GM21825 (cell line): ENCODE data around the gene TRIM17.

Experiments used
- ATAC-seq: cut with Tn5 transposase; IDR thresholded peaks from one replicate; pipeline ENCODE4 v1.9.1; 2021; ENCODE audit warnings: mild to moderate bottlenecking, moderate library complexity; ENCODE audit not compliant: unreplicated experiment

TRIM17 gene

DNA sequence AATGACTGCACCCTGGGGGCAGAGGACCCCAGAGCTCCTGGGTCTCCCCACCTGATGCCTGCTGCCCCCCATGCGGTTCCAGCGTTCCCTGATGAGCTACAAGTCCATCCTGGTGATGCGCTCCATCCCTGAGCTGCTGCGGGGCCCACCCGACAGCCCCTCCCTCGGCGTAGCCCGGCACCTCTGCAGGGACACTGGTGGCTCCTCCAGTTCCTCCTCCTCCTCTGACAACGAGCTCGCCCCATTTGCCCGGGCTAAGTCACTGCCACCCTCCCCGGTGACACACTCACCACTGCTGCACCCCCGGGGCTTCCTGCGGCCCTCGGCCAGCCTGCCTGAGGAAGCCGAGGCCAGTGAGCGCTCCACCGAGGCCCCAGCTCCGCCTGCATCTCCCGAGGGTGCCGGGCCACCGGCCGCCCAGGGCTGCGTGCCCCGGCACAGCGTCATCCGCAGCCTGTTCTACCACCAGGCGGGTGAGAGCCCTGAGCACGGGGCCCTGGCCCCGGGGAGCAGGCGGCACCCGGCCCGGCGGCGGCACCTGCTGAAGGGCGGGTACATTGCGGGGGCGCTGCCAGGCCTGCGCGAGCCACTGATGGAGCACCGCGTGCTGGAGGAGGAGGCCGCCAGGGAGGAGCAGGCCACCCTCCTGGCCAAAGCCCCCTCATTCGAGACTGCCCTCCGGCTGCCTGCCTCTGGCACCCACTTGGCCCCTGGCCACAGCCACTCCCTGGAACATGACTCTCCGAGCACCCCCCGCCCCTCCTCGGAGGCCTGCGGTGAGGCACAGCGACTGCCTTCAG is 45.5 kb downstream of the TRIM17 start:
- ATAC-seq, result no peak

DNA sequence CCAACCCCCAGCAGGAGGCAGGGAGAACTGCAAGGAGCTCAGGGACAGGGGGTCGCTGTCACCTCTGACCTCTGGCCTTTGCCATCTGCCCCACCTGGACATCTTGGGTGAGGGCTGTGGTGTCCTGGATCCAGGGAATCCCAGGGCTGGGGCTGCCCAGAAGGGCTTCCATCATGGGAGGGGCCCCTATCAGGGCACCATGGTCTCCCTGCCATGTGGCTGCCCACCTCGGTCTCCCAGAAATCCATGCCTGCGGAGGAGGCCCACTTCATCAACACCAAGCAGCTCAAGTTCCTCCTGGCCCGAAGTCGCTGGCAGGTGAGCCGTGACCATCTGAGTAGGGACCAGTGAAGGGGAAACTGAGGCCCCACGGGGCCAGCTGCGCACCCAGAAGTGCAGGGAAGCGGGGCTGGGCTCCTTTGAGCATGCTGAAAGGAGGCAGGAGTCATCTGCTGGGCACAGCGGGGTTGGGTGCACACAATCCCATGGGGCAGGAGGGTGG is 46.2 kb downstream of the TRIM17 start:
- no peak for ATAC-seq

DNA sequence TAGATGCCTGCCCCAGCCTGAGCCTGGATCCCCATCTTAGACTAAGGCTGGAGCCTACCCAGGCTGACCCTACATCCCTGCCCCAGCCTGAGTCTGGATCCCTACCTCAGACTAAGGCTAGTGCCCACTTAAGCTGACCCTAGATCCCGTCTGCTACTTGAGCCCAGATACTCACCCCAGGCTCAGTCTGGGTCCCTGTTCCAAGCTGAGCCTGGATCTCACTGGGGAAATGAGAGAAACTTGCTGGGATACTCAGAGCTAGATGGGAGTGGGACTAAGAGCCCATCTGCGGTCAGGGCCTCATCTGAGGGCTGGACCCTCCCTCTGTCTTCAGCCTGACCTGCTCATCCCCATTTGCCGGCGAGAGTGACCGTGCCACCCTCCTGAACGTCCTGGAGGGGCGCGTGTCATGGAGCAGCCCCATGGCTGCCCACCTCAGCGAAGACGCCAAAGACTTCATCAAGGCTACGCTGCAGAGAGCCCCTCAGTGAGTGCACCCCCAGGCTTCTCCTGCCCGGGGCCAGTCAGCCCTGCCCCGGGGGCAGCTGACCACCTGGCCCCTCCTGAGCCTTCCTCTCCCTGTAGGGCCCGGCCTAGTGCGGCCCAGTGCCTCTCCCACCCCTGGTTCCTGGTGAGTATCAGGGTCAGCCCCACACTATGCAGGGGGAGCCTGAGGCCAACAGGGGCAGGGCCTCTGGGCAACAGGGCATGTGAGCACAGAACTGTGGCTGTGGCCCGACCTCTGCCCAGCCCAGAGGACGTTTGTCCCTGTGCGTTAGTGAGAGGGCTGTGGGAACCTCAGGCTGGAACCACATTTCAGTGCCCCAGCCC is 46.8 kb downstream of the TRIM17 start:
- ATAC-seq, result no peak

DNA sequence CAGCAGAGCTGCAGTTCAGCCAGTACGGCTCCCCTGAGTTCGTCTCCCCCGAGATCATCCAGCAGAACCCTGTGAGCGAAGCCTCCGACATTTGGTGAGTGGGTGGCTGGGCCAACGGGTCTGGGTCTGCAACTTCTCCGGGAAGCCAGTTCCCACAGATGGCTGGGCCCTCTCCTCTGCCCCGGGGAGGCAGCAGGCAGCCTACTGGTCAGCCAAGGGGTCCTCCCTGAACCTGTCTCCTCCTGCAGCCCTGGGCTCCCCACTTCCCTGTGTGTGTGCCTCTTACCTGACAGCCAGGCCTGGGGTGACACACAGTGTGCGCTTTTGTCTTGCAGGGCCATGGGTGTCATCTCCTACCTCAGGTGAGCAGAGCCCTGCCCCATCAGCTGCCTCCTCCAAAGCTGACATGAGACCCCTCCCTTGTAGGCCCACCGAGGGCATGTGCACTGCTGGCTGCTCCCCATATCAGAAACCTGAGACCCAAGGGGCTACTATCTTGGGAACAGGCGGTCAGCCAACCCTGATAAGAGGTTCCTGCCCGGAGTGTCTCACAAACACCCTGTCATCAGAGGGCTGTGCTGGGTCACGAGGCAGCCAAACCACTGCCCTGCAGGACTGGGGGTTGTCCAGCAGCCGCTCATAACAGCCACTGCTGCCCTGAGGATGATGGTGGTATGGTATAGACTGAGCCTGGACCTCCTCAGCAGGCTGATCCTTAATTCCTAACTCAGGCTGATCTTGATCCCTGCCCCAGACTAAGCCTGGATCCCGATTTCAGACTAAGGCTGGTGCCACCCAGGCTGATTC is 47.7 kb downstream of the TRIM17 start:
- ATAC-seq, result no peak

DNA sequence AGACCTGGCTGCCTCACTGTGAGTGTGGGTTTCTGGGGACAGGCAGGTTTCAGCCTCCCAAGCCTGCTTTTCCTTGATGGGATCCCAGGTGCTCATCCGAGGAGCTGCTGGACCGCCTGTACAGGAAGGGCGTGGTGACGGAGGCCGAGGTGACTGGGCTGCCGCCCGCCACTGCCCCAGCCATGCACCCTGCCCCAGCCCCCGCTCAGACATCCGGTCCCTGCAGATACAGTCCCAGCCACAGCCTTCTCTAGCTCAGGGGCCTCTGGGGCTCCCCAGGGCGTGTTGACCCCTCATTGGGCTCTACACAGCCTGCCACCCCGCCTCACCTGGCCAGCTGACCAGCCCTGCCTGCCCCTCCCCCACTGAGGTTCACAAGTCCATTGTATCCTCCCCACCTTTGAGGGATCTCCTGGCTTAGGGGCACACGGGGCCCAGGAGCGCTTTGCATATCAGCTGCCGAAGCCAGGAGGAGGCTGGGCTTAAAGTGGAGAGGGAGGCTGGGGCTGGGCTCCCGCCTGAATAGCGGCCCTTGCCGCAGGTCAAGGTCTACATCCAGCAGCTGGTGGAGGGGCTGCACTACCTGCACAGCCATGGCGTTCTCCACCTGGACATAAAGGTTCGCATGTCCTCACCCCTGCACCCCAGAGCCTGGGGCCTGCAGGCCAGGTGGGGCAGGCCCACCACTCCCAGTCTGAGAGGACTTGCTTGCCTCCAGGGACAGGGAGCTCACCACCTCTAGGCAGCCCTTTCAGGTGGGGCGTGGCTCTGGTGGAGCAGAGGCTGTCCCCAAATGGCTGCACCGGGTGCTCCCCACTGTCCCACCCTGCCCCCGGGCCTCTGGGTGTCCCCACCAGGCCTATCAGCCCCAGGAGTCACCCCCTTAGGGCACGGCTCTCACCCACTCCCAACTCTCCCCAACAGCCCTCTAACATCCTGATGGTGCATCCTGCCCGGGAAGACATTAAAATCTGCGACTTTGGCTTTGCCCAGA is 48.6 kb downstream of the TRIM17 start:
- ATAC-seq, result no peak

DNA sequence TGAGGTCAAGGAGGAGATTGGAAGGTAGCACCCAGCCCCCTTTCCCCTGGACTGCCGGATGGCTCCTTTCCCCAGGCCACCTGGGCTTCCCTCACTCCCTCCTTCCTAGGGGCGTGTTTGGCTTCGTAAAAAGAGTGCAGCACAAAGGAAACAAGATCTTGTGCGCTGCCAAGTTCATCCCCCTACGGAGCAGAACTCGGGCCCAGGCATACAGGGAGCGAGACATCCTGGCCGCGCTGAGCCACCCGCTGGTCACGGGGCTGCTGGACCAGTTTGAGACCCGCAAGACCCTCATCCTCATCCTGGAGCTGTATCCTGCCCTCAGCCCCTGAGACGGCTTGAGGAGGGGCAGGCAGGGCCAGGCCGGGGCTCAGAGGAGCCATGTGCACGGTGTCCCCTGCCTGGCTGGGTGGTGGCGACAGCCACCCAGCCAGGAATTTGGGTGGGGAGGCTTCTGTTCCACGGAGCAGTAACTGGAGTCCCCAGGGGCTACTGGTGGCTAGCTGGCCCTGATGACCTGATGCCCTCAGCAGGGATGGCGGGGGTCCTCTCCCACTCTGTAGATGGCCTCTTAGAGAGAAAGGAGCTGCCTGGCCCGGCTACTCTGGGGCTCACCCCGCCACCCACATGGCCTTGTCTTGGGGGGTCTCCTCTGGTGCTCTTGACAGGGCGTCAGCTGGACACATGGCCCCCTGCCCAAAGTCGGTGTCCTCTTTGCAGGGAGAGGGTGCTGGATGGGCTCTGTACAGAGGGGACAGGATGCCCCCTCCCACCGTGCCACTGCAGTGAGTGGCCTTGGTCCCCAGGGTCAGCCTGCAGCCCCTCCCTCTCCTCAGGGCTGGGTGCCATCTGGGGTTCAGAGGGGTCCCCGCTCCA is 49.6 kb downstream of the TRIM17 start:
- ATAC-seq, result no peak

DNA sequence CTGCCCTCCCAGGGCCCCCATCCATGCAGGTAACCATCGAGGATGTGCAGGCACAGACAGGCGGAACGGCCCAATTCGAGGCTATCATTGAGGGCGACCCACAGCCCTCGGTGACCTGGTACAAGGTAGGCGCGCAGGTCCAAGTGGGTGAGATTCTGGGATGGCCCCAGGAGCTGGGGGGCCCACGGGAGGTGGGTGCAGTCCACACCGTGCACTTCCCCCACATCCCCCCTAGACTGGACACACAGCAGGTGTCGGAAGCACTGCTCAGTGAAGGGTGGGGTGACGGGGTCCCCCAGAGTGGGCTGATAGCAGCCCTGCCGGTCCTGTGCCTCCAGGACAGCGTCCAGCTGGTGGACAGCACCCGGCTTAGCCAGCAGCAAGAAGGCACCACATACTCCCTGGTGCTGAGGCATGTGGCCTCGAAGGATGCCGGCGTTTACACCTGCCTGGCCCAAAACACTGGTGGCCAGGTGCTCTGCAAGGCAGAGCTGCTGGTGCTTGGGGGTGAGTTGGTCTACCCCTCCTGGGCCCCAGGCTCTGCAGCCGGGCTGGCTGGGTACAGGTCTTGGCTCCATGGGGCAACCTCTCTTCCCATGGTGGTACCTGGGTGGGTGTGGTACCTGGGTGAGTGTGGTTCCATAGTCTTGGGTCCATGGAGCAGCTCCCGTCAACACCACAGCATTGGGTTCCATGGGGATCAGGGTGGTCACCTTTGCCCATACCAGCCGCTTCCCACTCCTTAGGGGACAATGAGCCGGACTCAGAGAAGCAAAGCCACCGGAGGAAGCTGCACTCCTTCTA is 50.4 kb downstream of the TRIM17 start:
- ATAC-seq, result no peak

DNA sequence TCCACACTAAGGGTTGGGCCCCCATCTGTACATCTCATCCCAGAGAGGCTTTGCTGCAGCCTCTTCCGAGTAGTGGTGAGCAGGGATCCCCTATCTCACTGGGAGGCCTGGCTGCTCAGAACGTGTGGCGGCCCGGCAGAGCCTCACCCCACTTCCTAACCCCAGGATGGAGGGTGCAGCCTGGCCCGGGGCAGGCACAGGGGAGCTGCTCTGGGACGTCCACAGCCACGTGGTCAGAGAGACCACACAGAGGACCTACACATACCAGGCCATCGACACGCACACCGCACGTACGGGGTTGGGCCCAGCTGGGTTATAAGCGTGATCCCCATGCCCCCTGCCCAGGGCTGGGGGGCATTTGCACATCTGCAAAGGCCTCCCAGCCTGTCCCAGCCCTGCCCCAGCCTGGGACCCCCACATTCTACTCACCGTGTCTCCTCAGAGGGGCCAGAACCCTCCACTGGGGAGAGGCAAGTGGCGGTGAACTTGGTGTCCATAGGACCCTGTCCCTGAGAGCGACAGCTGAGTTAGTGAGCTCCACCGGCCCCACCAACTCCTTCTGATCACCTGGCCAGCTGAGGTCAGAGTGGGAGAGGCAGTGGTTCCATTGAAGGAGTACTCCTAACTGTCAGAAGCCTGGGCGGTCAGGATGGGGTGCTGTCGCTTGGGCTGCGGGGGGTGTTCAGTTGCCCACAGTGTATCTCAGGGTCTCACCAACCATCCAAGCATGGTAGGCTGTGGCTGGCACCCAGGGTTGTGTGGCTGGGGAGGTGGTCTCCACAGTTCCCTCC is 51.2 kb downstream of the TRIM17 start:
- no peak for ATAC-seq

DNA sequence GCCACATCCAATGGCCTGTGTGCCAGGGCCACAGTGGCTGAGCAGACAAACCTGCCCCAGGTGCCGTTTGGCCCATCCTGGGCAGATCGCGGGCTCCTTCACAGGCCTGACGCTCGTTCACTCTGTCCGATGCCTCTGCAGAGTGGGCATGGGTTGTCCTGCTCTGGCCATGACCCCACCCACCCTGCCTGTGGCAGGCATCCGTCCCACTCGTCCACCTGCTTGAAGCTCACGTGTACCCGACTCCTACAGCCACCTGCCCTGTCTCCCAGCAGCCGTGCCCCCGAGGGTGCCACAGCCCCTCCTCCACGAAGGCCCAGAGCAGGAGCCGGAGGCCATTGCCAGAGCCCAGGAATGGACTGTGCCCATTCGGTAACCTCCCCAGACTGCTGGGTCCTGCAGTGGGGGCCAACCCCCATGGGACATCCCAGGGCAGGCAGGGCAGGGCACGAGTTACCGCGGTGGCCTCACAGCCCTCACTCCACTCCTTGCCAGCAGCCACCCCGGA is 51.9 kb downstream of the TRIM17 start:
- ATAC-seq, result no peak

DNA sequence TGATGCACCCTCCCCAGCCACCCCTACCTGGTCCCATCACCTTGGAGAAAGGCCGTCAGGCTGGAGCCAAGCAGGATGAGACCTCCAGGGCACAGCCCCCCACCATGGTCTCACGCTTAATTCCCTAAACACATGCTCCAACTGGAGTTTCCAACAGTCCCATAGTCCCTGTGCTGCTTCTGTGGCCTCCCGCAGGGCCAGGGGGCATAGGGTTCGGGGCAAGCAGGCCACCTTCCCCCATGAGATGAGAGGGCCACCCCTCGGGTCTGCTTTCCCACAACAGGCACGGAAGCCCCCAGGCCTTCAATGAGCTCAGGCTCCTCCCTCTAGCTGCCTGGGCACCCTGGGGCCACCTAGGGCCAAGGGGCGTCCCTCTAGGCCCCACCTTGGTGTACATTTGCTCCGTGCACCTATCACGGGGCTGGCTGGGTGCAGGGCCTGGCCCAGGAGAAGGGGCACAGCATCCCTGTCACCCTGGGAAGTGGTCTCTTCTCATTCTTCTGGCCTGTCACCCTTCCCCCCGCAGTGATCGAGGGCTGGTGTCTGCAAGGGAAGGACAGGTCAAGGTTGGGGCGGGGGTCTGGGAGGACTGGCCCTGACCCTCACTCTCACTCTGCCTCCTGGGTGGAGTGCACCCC is 52.5 kb downstream of the TRIM17 start:
- ATAC-seq, result no peak

DNA sequence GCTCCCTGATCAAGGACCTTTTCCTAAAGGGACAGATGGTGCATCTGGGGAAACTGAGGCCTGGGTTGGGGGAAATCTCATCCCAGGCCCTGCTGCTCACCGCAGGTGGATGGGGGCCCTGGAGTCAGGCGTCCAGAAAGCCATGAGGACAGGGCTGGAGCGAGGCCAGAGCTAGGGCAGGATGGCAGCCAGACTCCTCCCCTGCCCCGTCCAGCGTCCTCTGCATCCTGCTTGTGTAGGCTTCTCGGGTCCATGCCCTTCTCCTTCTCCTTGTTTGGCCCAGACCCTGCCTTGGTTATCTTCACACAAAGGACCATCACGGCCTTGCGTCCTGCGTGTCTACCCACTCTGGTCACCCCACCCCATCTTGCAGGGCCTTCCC is 53.0 kb downstream of the TRIM17 start:
- ATAC-seq, result no peak

DNA sequence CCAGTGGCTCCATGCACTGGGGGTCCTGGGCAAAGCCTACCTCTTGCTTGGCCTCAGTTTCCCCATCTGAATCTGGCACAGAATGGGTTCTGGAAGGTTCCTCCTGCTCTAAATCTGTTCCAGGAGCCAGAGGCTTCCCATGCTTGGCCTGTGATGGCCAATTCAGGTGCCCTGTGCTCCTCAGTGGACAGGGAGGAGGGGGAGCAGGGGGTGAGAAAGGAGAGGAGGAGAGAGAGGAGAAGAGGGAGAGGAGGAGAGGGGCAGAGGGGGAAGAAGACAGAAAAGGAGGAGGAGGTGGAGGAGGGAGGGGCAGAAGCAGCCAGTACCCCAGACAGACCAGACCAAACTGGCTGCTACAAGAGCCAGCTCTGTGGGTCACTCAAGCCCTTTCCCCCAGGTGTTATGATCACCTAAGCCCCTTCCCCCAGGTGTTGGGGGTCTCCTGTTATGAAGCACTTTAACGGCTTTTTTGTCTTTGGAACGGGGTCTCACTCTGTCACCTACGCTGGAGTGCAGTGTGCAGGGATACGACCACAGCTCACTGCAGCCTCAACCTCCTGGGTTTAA is 53.7 kb downstream of the TRIM17 start:
- no peak for ATAC-seq

DNA sequence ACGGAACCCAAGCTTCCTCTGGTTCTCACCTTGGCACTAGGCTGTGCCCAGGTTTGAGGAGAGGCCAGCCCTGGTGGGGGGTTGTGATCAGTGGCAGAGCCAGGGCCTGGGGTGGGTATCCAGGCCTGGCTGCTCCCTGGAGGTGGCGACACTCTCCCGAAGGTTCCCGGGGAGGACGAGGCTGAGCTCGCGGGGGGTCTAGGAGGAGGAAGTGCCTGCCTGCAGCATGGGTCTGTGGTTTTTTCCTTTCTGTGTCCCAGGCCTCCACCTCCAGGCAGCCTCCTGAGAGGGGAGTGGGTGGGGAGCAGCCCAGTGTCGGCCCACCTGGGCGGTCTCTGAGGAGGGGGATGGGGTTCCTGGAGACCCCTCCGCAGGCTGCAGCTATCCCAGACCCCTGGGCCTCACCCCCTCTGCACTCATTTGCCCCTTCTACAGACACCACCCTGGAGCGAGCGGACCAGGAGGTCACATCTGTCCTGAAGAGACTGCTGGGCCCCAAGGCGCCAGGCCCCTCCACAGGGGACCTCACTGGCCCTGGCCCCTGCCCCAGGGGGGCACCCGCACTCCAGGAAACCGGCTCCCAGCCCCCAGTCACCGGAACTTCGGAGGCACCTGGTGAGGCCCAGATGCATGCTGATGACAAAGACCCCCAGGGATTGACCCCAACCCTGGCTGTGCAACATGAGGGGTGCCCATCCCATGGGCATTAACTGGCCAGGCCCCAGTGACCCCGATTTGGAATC is 54.3 kb downstream of the TRIM17 start:
- ATAC-seq, result no peak

DNA sequence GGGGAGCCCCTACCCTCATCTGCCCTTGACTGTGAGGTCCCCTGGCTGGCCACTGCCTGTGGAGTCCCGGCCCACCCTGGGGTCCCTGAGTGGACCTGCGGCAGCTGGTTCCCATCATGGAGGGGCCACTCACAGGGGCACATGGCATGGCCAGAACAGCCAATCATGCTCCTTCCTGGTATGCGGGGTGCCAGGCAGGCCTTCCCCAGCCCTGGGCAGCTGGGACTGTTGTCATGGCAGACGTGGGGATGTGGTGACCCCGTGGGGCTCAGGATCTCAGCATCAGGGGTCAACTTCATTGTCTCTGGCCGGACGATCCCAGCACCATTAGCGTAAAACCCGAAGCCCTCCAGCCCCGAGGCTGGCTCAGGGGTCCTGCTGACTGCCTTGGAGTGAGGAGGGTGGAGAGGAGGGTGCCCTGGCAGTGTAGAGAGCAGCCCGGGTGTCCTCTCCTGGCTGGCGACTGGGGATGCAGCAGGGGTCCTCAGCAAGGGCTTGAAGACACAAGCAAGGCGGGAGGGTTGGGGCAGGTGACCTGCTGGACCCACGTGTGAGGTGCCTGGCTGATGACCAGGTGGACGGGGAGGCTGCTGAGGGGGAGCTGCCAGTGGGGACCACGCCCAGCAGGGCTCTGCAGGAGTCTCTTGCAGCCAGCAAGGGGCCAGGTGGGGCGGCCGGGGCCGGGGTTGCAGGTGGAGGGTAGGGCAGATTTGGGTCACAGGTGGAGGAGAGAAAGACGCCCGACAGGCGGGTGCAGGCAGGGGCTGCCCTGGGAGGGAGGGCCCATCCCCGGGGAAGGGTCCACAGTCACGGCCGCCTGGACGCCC is 55.1 kb downstream of the TRIM17 start:
- ATAC-seq, result no peak
